HEK293 (cell line): Measurements from ENCODE around the gene LLGL1.

ENCODE experiments used
- CTCF ChIA-PET: fragments of 350-600 bp; formaldehyde crosslinking; extraction: SDS; loops from one replicate; lab custom pipeline; 2021; ENCODE audit warnings: antibody characterized with exemption; lab: Yijun Ruan, JAX
- POLR2A ChIA-PET: fragments of 300-600 bp; formaldehyde crosslinking; extraction: SDS; loops from one replicate; lab custom pipeline; 2020; ENCODE audit warnings: antibody characterized with exemption, inconsistent platforms; lab: Yijun Ruan, JAX
- H3K27ac ChIP-seq: fragments of 200-500 bp; sonication (Bioruptor generic); 2 replicates; pipeline ENCODE4 v1.5.1; 2014; ENCODE audit warnings: low read depth, low read length, control low read depth, inconsistent platforms; ENCODE audit errors: extremely low read depth
- H3K36me3 ChIP-seq, 2 experiments: fragments of 200-500 bp in 1 of 2; sonication (Bioruptor generic) in 1 of 2; 1 replicate in 1 of 2; 2 replicates in 1 of 2; pipeline ENCODE4 v1.5.1; 2014 to 2017; ENCODE audit warnings: inconsistent platforms in 2 of 2, low read length in 2 of 2; ENCODE audit not compliant: control insufficient read depth in 2 of 2, insufficient read depth in 1 of 2
- H3K4me1 ChIP-seq: fragments of 200-500 bp; sonication (Bioruptor generic); 2 replicates; pipeline ENCODE4 v1.5.1; 2014; ENCODE audit warnings: mild to moderate bottlenecking, low read length, inconsistent platforms; ENCODE audit not compliant: control insufficient read depth, insufficient read depth
- H3K4me3 ChIP-seq: 2 replicates; pipeline ENCODE4 v1.5.1; 2011; ENCODE audit warnings: low read depth, mild to moderate bottlenecking, control low read depth, low read length, moderate library complexity
- H3K9me3 ChIP-seq: fragments of 200-500 bp; sonication (Bioruptor generic); 2 replicates; pipeline ENCODE4 v1.5.1; 2014; ENCODE audit warnings: low read depth, low read length, inconsistent platforms; ENCODE audit not compliant: control insufficient read depth, insufficient read depth
- HOXD13 ChIP-seq: sonication (generic); formaldehyde crosslinking; IDR thresholded peaks from 2 replicates; pipeline ENCODE4 v1.8.0; 2022; ENCODE audit warnings: missing genetic modification reagents, borderline replicate concordance
- KLF10 ChIP-seq: fragments of 450-650 bp; IDR thresholded peaks from 2 replicates; pipeline ENCODE4 v1.5.1; 2018; ENCODE audit warnings: missing biosample characterization, mild to moderate bottlenecking, missing genetic modification characterization
- MYNN ChIP-seq: fragments of 450-650 bp; formaldehyde crosslinking; IDR thresholded peaks from 2 replicates; pipeline ENCODE4 v1.5.1; 2016; ENCODE audit warnings: missing biosample characterization, missing genetic modification characterization, borderline replicate concordance
- OVOL3 ChIP-seq: fragments of 450-650 bp; formaldehyde crosslinking; IDR thresholded peaks from 2 replicates; pipeline ENCODE4 v1.5.1; 2016; ENCODE audit warnings: missing biosample characterization, missing genetic modification characterization
- SCRT1 ChIP-seq: fragments of 450-650 bp; formaldehyde crosslinking; IDR thresholded peaks from 2 replicates; pipeline ENCODE4 v1.5.1; 2016; ENCODE audit warnings: missing biosample characterization, missing genetic modification characterization, borderline replicate concordance
- SCRT2 ChIP-seq: fragments of 450-650 bp; formaldehyde crosslinking; IDR thresholded peaks from 2 replicates; pipeline ENCODE4 v1.5.1; 2016; ENCODE audit warnings: missing biosample characterization, missing genetic modification characterization
- ZNF2 ChIP-seq: fragments of 450-650 bp; formaldehyde crosslinking; IDR thresholded peaks from 2 replicates; pipeline ENCODE4 v1.5.1; 2016; ENCODE audit warnings: missing biosample characterization, missing genetic modification characterization
- ZNF248 ChIP-seq: fragments of 450-650 bp; formaldehyde crosslinking; IDR thresholded peaks from 2 replicates; pipeline ENCODE4 v1.5.1; 2017; ENCODE audit warnings: missing biosample characterization, missing genetic modification characterization
- ZNF302 ChIP-seq: fragments of 450-650 bp; formaldehyde crosslinking; IDR thresholded peaks from 2 replicates; pipeline ENCODE4 v1.5.1; 2016; ENCODE audit warnings: missing biosample characterization, missing genetic modification characterization, low read depth
- ZNF433 ChIP-seq: fragments of 450-650 bp; formaldehyde crosslinking; IDR thresholded peaks from 2 replicates; pipeline ENCODE4 v1.5.1; 2016; ENCODE audit warnings: missing biosample characterization, missing genetic modification characterization, low read depth
- ZNF473 ChIP-seq: fragments of 450-650 bp; formaldehyde crosslinking; IDR thresholded peaks from 2 replicates; pipeline ENCODE4 v1.5.1; 2017; ENCODE audit warnings: missing biosample characterization, missing genetic modification characterization
- ZNF501 ChIP-seq: fragments of 450-650 bp; formaldehyde crosslinking; IDR thresholded peaks from 2 replicates; pipeline ENCODE4 v1.5.1; 2016; ENCODE audit warnings: missing biosample characterization, missing genetic modification characterization
- ZNF530 ChIP-seq: fragments of 450-650 bp; formaldehyde crosslinking; IDR thresholded peaks from 2 replicates; pipeline ENCODE4 v1.5.1; 2016; ENCODE audit warnings: low read depth, missing biosample characterization, missing genetic modification characterization
- ZNF561 ChIP-seq: fragments of 450-650 bp; IDR thresholded peaks from 2 replicates; pipeline ENCODE4 v1.5.1; 2018; ENCODE audit warnings: missing biosample characterization, missing genetic modification characterization, borderline replicate concordance
- TF ChIP-seq, protein P1 (sequence below): fragments of 450-650 bp; formaldehyde crosslinking; optimal IDR thresholded peaks from 2 replicates; pipeline ENCODE3; 2016; ENCODE audit warnings: missing biosample characterization, mild to moderate bottlenecking, missing genetic modification characterization
- TF ChIP-seq, protein P2 (sequence below): fragments of 450-650 bp; formaldehyde crosslinking; IDR thresholded peaks from 2 replicates; pipeline ENCODE4 v1.5.1; 2017; ENCODE audit warnings: missing biosample characterization, missing genetic modification characterization
- TF ChIP-seq, protein P3 (sequence below): fragments of 450-650 bp; formaldehyde crosslinking; IDR thresholded peaks from 2 replicates; pipeline ENCODE4 v1.5.1; 2016; ENCODE audit warnings: missing biosample characterization, missing genetic modification characterization
- TF ChIP-seq, protein P4 (sequence below): fragments of 450-650 bp; formaldehyde crosslinking; IDR thresholded peaks from 2 replicates; pipeline ENCODE4 v1.5.1; 2016; ENCODE audit warnings: missing biosample characterization, missing genetic modification characterization, low read depth
- TF ChIP-seq, protein P5 (sequence below): fragments of 450-650 bp; formaldehyde crosslinking; IDR thresholded peaks from 2 replicates; pipeline ENCODE4; 2016; ENCODE audit warnings: missing biosample characterization, missing genetic modification characterization

The LLGL1 gene

DNA sequence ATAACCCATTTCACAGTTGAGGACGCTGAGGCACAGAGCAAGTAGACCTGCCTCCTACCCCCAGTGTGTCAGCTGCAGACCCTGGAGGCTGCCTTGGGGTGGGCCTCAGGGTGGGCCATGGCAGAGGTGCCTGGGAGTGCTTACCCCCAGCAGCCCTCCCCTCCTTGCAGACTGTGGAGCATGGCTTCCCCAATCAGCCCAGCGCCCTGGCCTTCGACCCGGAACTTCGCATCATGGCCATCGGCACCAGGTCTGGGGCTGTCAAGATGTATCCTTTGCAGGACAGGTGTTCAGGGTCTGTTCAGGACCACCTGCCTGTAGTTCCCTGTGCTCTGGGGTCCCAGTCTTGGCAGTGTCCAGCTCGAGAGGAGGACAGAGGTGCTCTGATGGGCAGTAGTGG, 4.3 kb downstream of the LLGL1 start:
- POLR2A ChIA-PET, result interaction anchor here (0.5 kb wide), 1 partner anchor 18 kb away, joined by 3 read pairs; no protein-coding TSS in a partner anchor
- Histone ChIP-seq H3K27ac (no peak overlapping the region), H3K4me3 (no peak overlapping the region)
- TF ChIP-seq, protein P1, sequence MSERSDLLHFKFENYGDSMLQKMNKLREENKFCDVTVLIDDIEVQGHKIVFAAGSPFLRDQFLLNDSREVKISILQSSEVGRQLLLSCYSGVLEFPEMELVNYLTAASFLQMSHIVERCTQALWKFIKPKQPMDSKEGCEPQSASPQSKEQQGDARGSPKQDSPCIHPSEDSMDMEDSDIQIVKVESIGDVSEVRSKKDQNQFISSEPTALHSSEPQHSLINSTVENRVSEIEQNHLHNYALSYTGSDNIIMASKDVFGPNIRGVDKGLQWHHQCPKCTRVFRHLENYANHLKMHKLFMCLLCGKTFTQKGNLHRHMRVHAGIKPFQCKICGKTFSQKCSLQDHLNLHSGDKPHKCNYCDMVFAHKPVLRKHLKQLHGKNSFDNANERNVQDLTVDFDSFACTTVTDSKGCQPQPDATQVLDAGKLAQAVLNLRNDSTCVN, result no peak
- TF ChIP-seq OVOL3 (tag by site-specific recombination) (no peak), ZNF248 (no peak), ZNF501 (no peak), ZNF530 (tag by site-specific recombination) (no peak), SCRT2 (no peak), ZNF473 (tag by site-specific recombination) (no peak), ZNF2 (tag by site-specific recombination) (no peak), ZNF561 (tag by site-specific recombination) (no peak), KLF10 (tag by site-specific recombination) (no peak)
- TF ChIP-seq, protein P2, sequence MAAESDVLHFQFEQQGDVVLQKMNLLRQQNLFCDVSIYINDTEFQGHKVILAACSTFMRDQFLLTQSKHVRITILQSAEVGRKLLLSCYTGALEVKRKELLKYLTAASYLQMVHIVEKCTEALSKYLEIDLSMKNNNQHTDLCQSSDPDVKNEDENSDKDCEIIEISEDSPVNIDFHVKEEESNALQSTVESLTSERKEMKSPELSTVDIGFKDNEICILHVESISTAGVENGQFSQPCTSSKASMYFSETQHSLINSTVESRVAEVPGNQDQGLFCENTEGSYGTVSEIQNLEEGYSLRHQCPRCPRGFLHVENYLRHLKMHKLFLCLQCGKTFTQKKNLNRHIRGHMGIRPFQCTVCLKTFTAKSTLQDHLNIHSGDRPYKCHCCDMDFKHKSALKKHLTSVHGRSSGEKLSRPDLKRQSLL (tag by site-specific recombination), result no peak
- TF ChIP-seq, protein P3, sequence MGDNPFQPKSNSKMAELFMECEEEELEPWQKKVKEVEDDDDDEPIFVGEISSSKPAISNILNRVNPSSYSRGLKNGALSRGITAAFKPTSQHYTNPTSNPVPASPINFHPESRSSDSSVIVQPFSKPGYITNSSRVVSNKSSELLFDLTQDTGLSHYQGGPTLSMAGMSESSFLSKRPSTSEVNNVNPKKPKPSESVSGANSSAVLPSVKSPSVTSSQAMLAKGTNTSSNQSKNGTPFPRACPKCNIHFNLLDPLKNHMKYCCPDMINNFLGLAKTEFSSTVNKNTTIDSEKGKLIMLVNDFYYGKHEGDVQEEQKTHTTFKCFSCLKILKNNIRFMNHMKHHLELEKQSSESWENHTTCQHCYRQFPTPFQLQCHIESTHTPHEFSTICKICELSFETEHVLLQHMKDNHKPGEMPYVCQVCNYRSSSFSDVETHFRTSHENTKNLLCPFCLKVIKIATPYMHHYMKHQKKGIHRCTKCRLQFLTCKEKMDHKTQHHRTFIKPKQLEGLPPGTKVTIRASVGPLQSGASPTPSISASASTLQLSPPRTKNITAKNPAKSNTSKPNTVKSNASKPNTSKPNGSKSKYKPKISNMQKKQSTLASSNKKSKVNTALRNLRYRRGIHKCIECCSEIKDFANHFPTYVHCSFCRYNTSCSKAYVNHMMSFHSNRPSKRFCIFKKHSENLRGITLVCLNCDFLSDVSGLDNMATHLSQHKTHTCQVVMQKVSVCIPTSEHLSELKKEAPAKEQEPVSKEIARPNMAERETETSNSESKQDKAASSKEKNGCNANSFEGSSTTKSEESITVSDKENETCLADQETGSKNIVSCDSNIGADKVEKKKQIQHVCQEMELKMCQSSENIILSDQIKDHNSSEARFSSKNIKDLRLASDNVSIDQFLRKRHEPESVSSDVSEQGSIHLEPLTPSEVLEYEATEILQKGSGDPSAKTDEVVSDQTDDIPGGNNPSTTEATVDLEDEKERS (tag by site-specific recombination), result no peak
- TF ChIP-seq, all 188 proteins: peak for 0
- H3K4me1 ChIP-seq, result peaks cover 4% of the 10 kb centered on the region; the same call in 1 of the 2 replicates
- H3K9me3 ChIP-seq, result no peaks in the 10 kb centered on the region
- CTCF ChIA-PET, result no interaction called here
- peaks cover 0 to 38% of the 10 kb centered on the region in 2 experiments; a peak in 2 of 3 replicates for H3K36me3 ChIP-seq

DNA sequence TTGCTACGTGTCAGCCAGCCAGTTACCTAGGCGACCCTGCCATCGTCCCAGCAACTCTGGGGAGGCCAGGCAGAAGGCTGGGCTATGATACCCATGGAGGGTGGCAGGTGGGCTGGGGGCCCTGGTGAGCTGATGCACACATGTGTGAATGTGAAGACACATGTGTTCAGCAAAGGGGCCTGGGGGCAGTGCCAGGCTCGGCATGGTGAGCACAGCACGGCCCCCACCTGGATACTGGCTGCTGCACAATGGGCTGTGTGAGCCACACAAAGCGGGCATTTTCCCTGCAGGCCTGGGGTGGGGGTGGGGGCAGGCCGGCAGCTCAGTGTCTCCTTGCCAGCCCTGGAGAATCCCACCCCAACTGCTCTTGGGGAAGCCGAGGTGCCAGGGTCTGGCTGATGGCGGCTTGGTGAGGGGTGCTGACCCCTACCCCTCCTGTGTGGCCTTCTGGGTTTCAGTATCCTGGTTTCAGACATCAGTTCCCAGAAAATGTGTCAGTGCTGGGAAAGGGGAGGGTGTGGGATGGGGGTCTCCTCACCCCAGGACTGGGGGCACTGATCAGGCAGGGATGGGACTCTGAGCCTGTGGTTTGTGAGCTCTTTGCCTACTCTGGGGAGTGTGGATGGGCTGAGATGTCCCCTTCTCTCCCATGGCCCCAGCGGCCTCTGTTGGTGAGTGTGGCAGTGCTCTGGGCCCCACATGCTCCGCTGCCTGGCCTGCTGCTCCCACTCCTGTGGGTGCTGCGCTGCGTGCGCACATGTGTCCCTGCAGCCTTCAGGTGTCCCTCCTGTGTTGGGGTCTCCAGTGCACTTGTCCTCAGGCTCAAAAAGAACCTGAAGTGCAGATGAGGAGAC, 5.1 kb downstream of the LLGL1 start:
- H3K9me3 ChIP-seq, result no peaks in the 10 kb centered on the region
- TF ChIP-seq ZNF433, result no peak
- TF ChIP-seq HOXD13 (CRISPR knock-in tag), result no peak
- TF ChIP-seq, protein P4, sequence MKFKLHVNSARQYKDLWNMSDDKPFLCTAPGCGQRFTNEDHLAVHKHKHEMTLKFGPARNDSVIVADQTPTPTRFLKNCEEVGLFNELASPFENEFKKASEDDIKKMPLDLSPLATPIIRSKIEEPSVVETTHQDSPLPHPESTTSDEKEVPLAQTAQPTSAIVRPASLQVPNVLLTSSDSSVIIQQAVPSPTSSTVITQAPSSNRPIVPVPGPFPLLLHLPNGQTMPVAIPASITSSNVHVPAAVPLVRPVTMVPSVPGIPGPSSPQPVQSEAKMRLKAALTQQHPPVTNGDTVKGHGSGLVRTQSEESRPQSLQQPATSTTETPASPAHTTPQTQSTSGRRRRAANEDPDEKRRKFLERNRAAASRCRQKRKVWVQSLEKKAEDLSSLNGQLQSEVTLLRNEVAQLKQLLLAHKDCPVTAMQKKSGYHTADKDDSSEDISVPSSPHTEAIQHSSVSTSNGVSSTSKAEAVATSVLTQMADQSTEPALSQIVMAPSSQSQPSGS (tag by site-specific recombination), result no peak
- peak; percentile 40; the same call in 1 of the 2 replicates for TF ChIP-seq SCRT1 (tag by site-specific recombination)
- TF ChIP-seq ZNF302, result no peak
- TF ChIP-seq MYNN (tag by site-specific recombination), result peak; percentile 63; the same call in 1 of the 2 replicates
- TF ChIP-seq, protein P5, sequence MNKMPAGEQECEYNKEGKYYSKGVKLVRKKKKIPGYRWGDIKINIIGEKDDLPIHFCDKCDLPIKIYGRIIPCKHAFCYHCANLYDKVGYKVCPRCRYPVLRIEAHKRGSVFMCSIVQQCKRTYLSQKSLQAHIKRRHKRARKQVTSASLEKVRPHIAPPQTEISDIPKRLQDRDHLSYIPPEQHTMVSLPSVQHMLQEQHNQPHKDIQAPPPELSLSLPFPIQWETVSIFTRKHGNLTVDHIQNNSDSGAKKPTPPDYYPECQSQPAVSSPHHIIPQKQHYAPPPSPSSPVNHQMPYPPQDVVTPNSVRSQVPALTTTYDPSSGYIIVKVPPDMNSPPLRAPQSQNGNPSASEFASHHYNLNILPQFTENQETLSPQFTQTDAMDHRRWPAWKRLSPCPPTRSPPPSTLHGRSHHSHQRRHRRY (tag by site-specific recombination), result no peak
- peak; percentile 89 for TF ChIP-seq SCRT2
- peaks cover 0 to 45% of the 10 kb centered on the region in 2 experiments; a peak in 2 of 3 replicates for H3K36me3 ChIP-seq
- no peak overlapping the region for H3K27ac ChIP-seq
- H3K4me1 ChIP-seq, result peaks cover 4% of the 10 kb centered on the region; the same call in 1 of the 2 replicates
- ChIA-PET CTCF (interaction anchor here (0.6 kb wide), 1 partner anchor 76 kb away, joined by 3 read pairs; no protein-coding TSS in a partner anchor), POLR2A (interaction anchor here (0.5 kb wide), 1 partner anchor 19 kb away, joined by 3 read pairs; no protein-coding TSS in a partner anchor)
- H3K4me3 ChIP-seq, result no peak overlapping the region
